K562 (cell line): ENCODE measurements around the gene ANTKMT. TPM values are rescaled to one million over a fixed set of nuclear protein-coding genes. Genes with fewer than 3 reads are reported as not detected.

Source experiments
- CHD2 ChIP-seq: IDR thresholded peaks from 2 replicates; pipeline ENCODE4 v1.6.1; 2011; ENCODE audit warnings: low read depth, low read length
- EWSR1 ChIP-seq: fragments of 450-650 bp; IDR thresholded peaks from 2 replicates; pipeline ENCODE4 v1.6.1; 2018; ENCODE audit warnings: borderline replicate concordance, mild to moderate bottlenecking, low read depth, moderate library complexity; ENCODE audit not compliant: partially characterized antibody
- GTF2E2 ChIP-seq: fragments of 200-800 bp; sonication (Bioruptor generic); IDR thresholded peaks from 2 replicates; pipeline ENCODE4 v1.6.1; 2016; ENCODE audit warnings: missing genetic modification characterization, missing compliant biosample characterization
- KAT2B ChIP-seq: IDR thresholded peaks from one replicate; pipeline ENCODE4 v1.6.1; 2012; ENCODE audit warnings: low read depth, mild to moderate bottlenecking, control low read depth, inconsistent platforms, low read length, moderate library complexity
- NCOA2 ChIP-seq, 2 experiments: fragments of 450-650 bp; IDR thresholded peaks; 2 replicates each; pipeline ENCODE4 v1.6.1; 2018; ENCODE audit warnings: mild to moderate bottlenecking in 2 of 2, moderate library complexity in 1 of 2; ENCODE audit not compliant: partially characterized antibody in 2 of 2
- PML ChIP-seq: IDR thresholded peaks from 2 replicates; pipeline ENCODE4 v1.6.1; 2012; ENCODE audit warnings: low read length, inconsistent platforms
- RBM25 ChIP-seq: fragments of 200-400 bp; formaldehyde crosslinking; IDR thresholded peaks from 2 replicates; pipeline ENCODE4 v1.6.1; 2018; ENCODE audit warnings: low read length, low read depth, moderate library complexity; ENCODE audit not compliant: severe bottlenecking
- SFPQ ChIP-seq: fragments of 200-400 bp; formaldehyde crosslinking; IDR thresholded peaks from 2 replicates; pipeline ENCODE4 v1.6.1; 2017; ENCODE audit warnings: mild to moderate bottlenecking, low read depth, low read length, moderate library complexity
- SMAD3 ChIP-seq: fragments of 450-650 bp; formaldehyde crosslinking; conservative IDR thresholded peaks from 2 replicates; pipeline ENCODE4 v1.4.0; 2020; ENCODE audit warnings: mild to moderate bottlenecking
- SMC3 ChIP-seq: conservative IDR thresholded peaks from 2 replicates; pipeline ENCODE4 v1.6.1; 2011; ENCODE audit warnings: low read depth, low read length, improper control_type of control experiment; ENCODE audit not compliant: insufficient read depth
- U2AF2 ChIP-seq: fragments of 200-400 bp; formaldehyde crosslinking; optimal IDR thresholded peaks from 2 replicates; pipeline ENCODE3; 2017; ENCODE audit warnings: low read depth, mild to moderate bottlenecking, low read length
- YY1 ChIP-seq, 3 experiments: IDR thresholded peaks; 2 replicates each; pipeline ENCODE4 v1.6.1; 2011; ENCODE audit warnings: low read length in 2 of 3, mild to moderate bottlenecking in 2 of 3, moderate library complexity in 2 of 3, borderline replicate concordance in 1 of 3, control low read depth in 1 of 3, low read depth in 1 of 3; ENCODE audit not compliant: insufficient read depth in 3 of 3, insufficient replicate concordance in 2 of 3, control insufficient read depth in 1 of 3, insufficient read length in 1 of 3; ENCODE audit errors: extremely low read depth in 1 of 3
- ZBTB49 ChIP-seq: sonication (generic); formaldehyde crosslinking; IDR thresholded peaks from 2 replicates; pipeline ENCODE4 v1.8.0; 2022; ENCODE audit warnings: missing genetic modification reagents, mild to moderate bottlenecking, borderline replicate concordance
- ZNF143 ChIP-seq: sonication (generic); formaldehyde crosslinking; IDR thresholded peaks from 2 replicates; pipeline ENCODE4 v1.9.0; 2022; ENCODE audit warnings: mild to moderate bottlenecking, missing genetic modification reagents
- ZNF436 ChIP-seq: fragments of 250-450, 450-650 bp; sonication (Bioruptor Pico); formaldehyde crosslinking; IDR thresholded peaks from 2 replicates; pipeline ENCODE4 v1.7.0; 2020; ENCODE audit warnings: mild to moderate bottlenecking
- polyA plus RNA-seq, 8 experiments: library from polyadenylated mRNA; depleted of rRNA in 4 of 8; stranded (reverse) in 5 of 8; unstranded in 3 of 8; fragments of >200 nt; fragmentation: Nextera tagmentation in 2 of 8; fragmentation: Illumina TruSeq in 1 of 8; extraction: Ambion mirVana in 2 of 8; extraction: Trizol in 1 of 8; gene quantifications; 2 replicates each; pipeline versions ENCODE4 v1.2.1 to v1.2.3, GENCODE V29; 2011 to 2014; ENCODE audit warnings: inconsistent platforms in 1 of 8, missing spikeins in 1 of 8
- total RNA-seq, 7 experiments: library from RNA; depleted of rRNA in 6 of 7; stranded (reverse); fragments of >200 nt in 6 of 7; fragmentation: Illumina TruSeq in 2 of 7; extraction: Trizol in 2 of 7; gene quantifications; 2 replicates each; pipeline versions ENCODE4 v1.2.1 to v1.2.3, GENCODE V29; 2011 to 2021; ENCODE audit warnings: low replicate concordance in 1 of 7

The ANTKMT gene
- total and polyA plus RNA-seq, 9 of the 15 experiments (the other 6 are each of a cell fraction or from before 2014, with no cell fraction given), result 0.58 to 217 (median 19.1) TPM

- TF ChIP-seq ZBTB49 (CRISPR knock-in tag), result no peak
- no peak for TF ChIP-seq PML
- TF ChIP-seq SFPQ, result no peak
- TF ChIP-seq RBM25, result no peak
- TF ChIP-seq NCOA2 (IDR thresholded peaks at IDR 0.05; ENCODE audit: partially characterized antibody in 2 of 2), result no peak
- no peak for TF ChIP-seq U2AF2
- TF ChIP-seq KAT2B, result no peak
- peak in 2 of 3 experiments; percentile 26 to 59 for TF ChIP-seq YY1 (IDR thresholded peaks at IDR 0.05; ENCODE audit: borderline replicate concordance in 1 of 3, control insufficient read depth in 1 of 3, extremely low read depth in 1 of 3, insufficient read depth in 3 of 3, insufficient read length in 1 of 3, insufficient replicate concordance in 2 of 3, low read depth in 1 of 3, low read length in 2 of 3)
- no peak for TF ChIP-seq SMAD3 (CRISPR knock-in tag)
- no peak for TF ChIP-seq GTF2E2 (tag)
- no peak for TF ChIP-seq CHD2
- no peak for TF ChIP-seq ZNF436 (CRISPR knock-in tag)
- no peak for TF ChIP-seq EWSR1
- no peak for TF ChIP-seq SMC3
- peak; percentile 57 for TF ChIP-seq ZNF143 (CRISPR knock-in tag)
Measured at GRCh38 chr16:695355-696089, 25.4 kb upstream of the ANTKMT start (continued).
